ENCODE measurements around the gene FCGR3A.
"Not testable (repeated sequence)": the region's sequence is repeated elsewhere in the genome, so short reads cannot be mapped to it uniquely, and the experiment has no call there.

The FCGR3A gene

GRCh38 chr1:161562441-161562840 is 12.8 kb upstream of the FCGR3A start:
- H3K4me3 ChIP-seq (replicated peaks; ENCODE audit: low read depth, low read length); DNase-seq (ENCODE audit: extremely low read depth, low read depth): not testable (repeated sequence)

GRCh38 chr1:161560960-161561715 is 11.5 kb upstream of the FCGR3A start:
- not testable (repeated sequence) for DNase-seq (ENCODE audit: extremely low read depth, low read depth); H3K4me3 ChIP-seq (replicated peaks; ENCODE audit: low read depth, low read length)

- not testable (repeated sequence) for DNase-seq (ENCODE audit: extremely low read depth, low read depth)
Observed at GRCh38 chr1:161557506-161558450, 8.2 kb upstream of the FCGR3A start.

DNA sequence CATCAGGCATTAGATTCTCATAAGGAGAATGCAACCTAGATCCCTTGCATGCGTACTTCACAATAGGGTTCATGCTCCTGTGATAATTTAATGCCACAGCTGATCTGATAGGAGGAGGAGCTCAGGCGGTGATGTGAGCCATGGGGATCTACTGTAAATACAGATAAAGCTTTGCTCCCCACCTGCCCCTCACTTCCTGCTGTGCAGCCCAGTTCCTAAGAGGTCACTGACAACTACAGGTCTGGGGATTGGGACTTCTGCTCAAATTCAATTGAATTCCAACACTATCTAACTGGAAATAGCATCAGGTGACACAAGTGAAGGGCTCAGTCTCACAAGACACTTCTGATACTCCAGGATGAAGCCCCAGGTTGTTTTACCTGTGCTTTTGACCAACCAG is 7.4 kb upstream of the FCGR3A start:
- not testable (repeated sequence) for H3K4me3 ChIP-seq (replicated peaks; ENCODE audit: low read depth, low read length); DNase-seq (ENCODE audit: extremely low read depth, low read depth)

More at GRCh38 chr1:161557506-161558450, 8.2 kb upstream of the FCGR3A start:
- not testable (repeated sequence) for H3K4me3 ChIP-seq (replicated peaks; ENCODE audit: low read depth, low read length)

GRCh38 chr1:161556143-161556542 is 6.5 kb upstream of the FCGR3A start:
- DNase-seq (ENCODE audit: extremely low read depth, low read depth); H3K4me3 ChIP-seq (replicated peaks; ENCODE audit: low read depth, low read length): not testable (repeated sequence)

DNA sequence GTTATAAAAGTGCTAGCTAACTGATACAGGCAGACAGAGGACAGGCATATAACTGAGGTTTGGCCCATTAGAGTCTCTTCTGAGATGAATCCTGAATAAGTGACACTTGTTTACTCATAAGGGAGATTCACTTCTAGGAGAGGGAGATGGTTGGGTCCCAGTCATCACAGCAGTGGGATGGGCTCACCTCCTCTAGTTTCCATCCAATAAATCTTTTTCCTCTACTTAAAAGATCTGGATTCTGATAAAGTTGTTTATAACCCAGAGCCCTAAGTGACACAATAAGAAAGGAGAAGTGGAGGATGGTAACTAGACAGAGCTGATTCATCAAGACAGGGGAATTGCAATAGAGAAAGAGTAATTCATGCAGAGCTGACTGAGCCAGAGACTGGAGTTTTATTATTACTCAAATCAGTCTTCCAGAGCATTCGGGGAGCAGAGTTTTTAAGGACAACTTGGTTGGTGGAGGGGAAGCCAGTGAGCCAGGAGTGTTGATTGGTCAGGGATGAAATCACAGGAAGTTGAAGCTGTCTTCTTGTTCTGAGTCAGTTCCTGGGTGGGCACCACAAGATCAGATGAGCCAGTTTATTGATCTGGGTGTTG is 5.3 kb upstream of the FCGR3A start:
- DNase-seq (ENCODE audit: extremely low read depth, low read depth); H3K4me3 ChIP-seq (replicated peaks; ENCODE audit: low read depth, low read length): not testable (repeated sequence)

GRCh38 chr1:161554340-161554739 is 4.7 kb upstream of the FCGR3A start:
- DNase-seq (ENCODE audit: extremely low read depth, low read depth); H3K4me3 ChIP-seq (replicated peaks; ENCODE audit: low read depth, low read length): not testable (repeated sequence)

DNA sequence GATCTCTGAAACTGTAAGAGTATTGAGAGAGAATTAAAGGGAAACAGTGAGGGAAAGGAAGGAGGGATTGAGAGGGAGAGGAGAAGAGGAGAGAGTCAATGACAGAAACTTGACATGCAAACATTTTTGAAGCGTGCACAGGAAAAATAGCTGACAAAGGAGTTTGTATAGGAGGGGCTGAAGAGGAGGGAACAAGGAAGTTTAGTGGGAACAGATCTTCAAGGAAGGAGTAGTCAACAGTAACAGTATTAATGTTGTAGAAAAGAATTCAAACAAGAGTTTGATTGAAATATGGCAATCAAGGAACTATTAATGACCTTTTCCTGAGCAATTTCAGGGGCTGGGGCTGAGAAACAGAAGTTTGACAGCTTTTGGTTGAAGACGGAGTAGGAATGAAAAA is 4.0 kb upstream of the FCGR3A start:
- not testable (repeated sequence) for H3K4me3 ChIP-seq (replicated peaks; ENCODE audit: low read depth, low read length); DNase-seq (ENCODE audit: extremely low read depth, low read depth)

DNA sequence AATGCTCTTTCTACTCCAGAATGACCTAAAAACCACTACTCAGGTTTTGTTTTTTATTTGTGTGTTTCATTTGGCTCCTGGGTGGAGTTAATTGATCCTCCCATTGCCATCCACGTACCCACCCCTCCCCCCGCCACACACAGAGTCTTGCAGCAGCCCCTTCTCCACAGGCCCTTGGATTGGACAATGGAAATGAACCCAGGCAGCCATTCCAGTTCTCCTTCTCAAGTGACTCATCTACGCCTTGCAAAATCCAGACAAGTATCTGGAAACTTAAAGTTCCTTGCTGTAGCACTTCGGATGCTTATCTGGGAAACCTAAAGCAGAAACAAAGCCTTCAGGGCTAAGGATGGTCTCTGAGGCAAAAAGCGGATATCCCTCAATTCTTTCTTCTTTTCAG is 1.3 kb upstream of the FCGR3A start:
- DNase-seq (ENCODE audit: extremely low read depth, low read depth); H3K4me3 ChIP-seq (replicated peaks; ENCODE audit: low read depth, low read length): not testable (repeated sequence)

DNA sequence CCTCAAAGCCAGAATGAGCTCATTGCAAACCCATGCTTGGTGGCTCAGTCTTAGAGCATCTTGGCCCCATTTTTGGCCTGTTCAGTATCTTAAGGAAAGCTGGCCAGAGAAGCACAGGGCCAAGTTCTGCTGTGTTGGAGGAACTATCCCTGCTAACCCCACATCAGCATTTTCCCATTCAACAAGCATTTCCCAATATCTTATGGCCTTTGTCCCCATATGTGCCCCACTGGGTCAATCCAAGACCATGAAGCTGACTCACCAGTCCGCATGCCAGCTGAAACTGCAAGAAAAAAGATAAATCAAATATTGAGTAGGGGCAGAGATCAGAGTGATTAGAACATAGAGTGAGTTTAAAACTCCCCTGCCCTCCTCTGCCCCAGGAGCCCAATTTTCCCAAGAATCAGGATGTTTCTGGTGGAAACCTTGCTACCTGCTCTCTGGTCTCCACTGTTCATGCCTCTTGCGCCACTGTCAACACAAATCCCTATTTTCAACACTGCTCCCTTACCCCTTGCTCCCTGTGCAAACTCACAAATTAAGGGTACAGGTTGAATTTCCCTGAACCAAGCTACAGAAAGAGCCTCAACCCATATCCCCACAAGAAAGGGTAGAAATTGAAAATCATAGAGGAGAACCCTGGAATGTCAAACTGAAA is 740 bp downstream of the FCGR3A start:
- H3K4me3 ChIP-seq (replicated peaks; ENCODE audit: low read depth, low read length); DNase-seq (ENCODE audit: extremely low read depth, low read depth): not testable (repeated sequence)

GRCh38 chr1:161547995-161548741 is 1.4 kb downstream of the FCGR3A start:
- DNase-seq (ENCODE audit: extremely low read depth, low read depth); H3K4me3 ChIP-seq (replicated peaks; ENCODE audit: low read depth, low read length): not testable (repeated sequence)

GRCh38 chr1:161545005-161545731 is 4.5 kb downstream of the FCGR3A start:
- H3K4me3 ChIP-seq (replicated peaks; ENCODE audit: low read depth, low read length); DNase-seq (ENCODE audit: extremely low read depth, low read depth): not testable (repeated sequence)

- DNase-seq (ENCODE audit: extremely low read depth, low read depth); H3K4me3 ChIP-seq (replicated peaks; ENCODE audit: low read depth, low read length): not testable (repeated sequence)
Observed at GRCh38 chr1:161543125-161543524, 6.5 kb downstream of the FCGR3A start.

DNA sequence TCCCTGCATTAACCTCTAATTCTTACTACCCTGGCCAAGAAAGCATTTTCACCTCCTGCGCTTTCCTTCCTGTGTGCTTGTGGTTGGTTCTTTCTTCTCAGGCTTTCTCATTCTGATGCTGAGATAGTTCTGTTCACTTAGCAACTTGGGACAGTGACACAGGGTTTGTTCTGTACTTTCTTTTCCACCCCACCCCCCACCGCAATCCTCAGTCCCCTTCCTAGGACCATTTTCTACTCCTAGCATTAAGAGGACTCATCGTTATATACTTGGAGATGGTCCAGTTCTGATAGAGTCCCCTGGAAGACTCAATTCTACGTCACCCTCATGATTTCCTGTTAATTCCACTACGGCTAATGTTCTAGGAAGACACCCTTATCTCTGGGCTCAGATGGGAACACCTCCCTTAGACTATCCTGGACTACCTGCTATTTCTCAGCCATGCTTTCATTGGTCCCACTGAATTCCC is 7.5 kb downstream of the FCGR3A start:
- not testable (repeated sequence) for DNase-seq (ENCODE audit: extremely low read depth, low read depth); H3K4me3 ChIP-seq (replicated peaks; ENCODE audit: low read depth, low read length)

DNA sequence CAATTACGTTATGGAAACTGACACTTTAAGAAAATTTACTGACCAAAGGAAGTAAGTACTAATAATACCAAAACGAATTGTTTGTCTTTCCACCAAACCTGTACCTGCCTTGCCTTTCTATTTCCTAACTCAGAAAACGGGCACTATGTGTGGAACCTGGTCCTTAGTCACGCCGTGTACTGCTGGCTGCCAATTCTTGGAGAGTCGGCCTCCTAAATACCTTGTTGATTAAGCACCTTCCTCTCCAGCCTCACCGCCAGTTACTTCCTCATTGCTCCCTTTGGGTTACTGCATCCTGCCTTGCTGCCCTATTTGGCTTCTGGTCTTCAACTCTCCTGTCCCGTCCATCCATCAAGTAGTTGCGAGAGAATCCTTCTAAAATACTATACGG is 9.1 kb downstream of the FCGR3A start:
- peak overlapping the region; percentile 55; the same call in 1 of the 2 replicates for H3K4me3 ChIP-seq (replicated peaks; ENCODE audit: low read depth, low read length)
- DNase-seq (ENCODE audit: extremely low read depth, low read depth): not testable (repeated sequence)

DNA sequence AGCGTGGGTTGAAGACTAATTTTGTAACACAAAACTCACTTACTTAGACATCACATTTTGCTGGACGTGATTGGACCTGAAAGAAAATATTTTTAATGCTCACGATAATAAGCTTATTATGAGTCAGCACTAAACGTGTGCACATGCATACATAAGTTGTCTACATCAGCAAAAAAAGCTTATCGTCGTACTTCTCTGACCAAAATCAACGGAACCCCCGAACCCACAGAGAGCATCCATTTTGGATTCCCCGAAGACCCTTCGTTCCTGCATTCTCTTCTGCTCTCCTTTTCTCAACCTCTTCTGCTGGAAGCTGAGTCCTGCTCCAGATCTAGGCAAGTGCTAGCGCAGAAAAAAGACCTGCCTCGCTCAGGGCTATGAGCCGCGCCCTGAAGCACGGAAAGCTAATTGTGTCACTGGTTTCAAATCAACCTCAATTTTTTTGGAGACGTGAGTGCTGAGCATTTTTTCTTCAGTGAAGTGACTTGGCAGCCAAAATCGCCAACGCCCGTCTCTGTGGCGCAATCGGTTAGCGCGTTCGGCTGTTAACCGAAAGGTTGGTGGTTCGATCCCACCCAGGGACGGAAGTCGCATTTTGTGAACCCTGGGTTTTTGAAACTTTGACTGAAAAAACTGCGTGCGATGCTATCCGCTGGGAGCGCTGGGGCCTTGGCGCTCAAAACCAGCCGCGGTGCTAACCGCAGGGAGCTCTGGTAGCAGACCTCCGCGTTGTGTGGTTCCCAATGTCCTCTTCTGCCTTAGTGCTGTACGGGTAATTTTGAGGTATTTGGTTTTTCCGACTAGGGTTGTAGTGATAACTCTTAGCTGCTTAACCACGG is 9.7 kb downstream of the FCGR3A start:
- peak; percentile 76 for DNase-seq (ENCODE audit: extremely low read depth, low read depth)
- H3K4me3 ChIP-seq (replicated peaks; ENCODE audit: low read depth, low read length): peak overlapping the region; percentile 55
